ENCODE data around the gene KRT14. TPM values are rescaled to one million over a fixed set of nuclear protein-coding genes. Genes with fewer than 3 reads are reported as not detected.
"Not testable (repeated sequence)": the region's sequence is repeated elsewhere in the genome, so short reads cannot be mapped to it uniquely, and the experiment has no call there.

KRT14 gene
- total RNA-seq, 1 experiment from 2014 or later = not detected

DNA sequence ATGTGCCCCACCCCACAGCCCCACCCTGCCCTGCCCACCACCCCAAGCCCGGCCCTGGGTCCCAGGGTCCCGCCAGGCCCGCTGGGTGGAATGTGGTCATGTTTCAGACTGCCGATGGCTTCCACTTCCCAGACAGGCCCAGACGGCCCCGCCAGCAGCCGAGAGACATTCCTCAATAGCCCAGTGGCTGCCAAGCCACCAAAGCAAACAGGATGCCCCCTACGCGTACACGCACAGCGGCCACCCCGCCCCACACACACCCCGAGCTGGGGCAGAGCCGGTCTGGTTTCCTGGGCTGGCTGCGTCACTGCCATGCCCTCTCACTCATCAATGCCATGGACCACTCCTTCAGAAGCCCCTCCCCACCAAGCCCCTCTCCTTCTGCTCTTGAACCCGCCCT is 38.9 kb upstream of the KRT14 start:
- in situ Hi-C loops (cut with HindIII; ENCODE audit: low pct_unique_long_range_greater_than_20kb, low sequenced_read_pairs) = loop anchor here (25.0 kb wide), 1 partner anchor 88 kb away; the partner anchor contains the start of gene KRT19
- Histone ChIP-seq H3K27me3 (ENCODE audit: control insufficient read depth, insufficient read depth, low read length) (no peaks in the 10 kb centered on the region), H3K4me1 (ENCODE audit: control insufficient read depth, insufficient read depth, low read length) (peaks cover 10% of the 10 kb centered on the region), H3K27ac (ENCODE audit: low read length) (no peak overlapping the region), H3K9me3 (ENCODE audit: control insufficient read depth, insufficient read depth, low read depth, low read length) (no peaks in the 10 kb centered on the region), H3K4me3 (ENCODE audit: low read depth in 2 of 2, low read length in 2 of 2) (no peak overlapping the region), H3K36me3 (ENCODE audit: control insufficient read depth, insufficient read depth, low read length) (no peaks in the 10 kb centered on the region)
- no TSS peak for BruUV-seq (replicated peaks)
- TF ChIP-seq POLR2AphosphoS5 (IDR thresholded peaks at IDR 0.05; ENCODE audit: low read depth, low read length) (no peak), CTCF (IDR thresholded peaks at IDR 0.05) (no peak), SIN3A (IDR thresholded peaks at IDR 0.05; ENCODE audit: borderline replicate concordance, insufficient read depth, low read depth, low read length) (no peak), TCF7L2 (IDR thresholded peaks at IDR 0.05; ENCODE audit: low read depth, low read length) (no peak)
- TF ChIP-seq, protein P1, sequence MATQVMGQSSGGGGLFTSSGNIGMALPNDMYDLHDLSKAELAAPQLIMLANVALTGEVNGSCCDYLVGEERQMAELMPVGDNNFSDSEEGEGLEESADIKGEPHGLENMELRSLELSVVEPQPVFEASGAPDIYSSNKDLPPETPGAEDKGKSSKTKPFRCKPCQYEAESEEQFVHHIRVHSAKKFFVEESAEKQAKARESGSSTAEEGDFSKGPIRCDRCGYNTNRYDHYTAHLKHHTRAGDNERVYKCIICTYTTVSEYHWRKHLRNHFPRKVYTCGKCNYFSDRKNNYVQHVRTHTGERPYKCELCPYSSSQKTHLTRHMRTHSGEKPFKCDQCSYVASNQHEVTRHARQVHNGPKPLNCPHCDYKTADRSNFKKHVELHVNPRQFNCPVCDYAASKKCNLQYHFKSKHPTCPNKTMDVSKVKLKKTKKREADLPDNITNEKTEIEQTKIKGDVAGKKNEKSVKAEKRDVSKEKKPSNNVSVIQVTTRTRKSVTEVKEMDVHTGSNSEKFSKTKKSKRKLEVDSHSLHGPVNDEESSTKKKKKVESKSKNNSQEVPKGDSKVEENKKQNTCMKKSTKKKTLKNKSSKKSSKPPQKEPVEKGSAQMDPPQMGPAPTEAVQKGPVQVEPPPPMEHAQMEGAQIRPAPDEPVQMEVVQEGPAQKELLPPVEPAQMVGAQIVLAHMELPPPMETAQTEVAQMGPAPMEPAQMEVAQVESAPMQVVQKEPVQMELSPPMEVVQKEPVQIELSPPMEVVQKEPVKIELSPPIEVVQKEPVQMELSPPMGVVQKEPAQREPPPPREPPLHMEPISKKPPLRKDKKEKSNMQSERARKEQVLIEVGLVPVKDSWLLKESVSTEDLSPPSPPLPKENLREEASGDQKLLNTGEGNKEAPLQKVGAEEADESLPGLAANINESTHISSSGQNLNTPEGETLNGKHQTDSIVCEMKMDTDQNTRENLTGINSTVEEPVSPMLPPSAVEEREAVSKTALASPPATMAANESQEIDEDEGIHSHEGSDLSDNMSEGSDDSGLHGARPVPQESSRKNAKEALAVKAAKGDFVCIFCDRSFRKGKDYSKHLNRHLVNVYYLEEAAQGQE (IDR thresholded peaks at IDR 0.05; ENCODE audit: insufficient read depth in 1 of 2, low read depth in 2 of 2, low read length in 1 of 2) = no peak
- ChIA-PET CTCF (no interaction called here), POLR2A (no interaction called here)
- DNase-seq (ENCODE audit: low read depth, low spot score) (no peak), ATAC-seq (peak; percentile 44; the same call in 1 of the 2 replicates)
- intact Hi-C loops (cut with micrococcal nuclease; ENCODE audit: unreplicated experiment) = no loop called here

DNA sequence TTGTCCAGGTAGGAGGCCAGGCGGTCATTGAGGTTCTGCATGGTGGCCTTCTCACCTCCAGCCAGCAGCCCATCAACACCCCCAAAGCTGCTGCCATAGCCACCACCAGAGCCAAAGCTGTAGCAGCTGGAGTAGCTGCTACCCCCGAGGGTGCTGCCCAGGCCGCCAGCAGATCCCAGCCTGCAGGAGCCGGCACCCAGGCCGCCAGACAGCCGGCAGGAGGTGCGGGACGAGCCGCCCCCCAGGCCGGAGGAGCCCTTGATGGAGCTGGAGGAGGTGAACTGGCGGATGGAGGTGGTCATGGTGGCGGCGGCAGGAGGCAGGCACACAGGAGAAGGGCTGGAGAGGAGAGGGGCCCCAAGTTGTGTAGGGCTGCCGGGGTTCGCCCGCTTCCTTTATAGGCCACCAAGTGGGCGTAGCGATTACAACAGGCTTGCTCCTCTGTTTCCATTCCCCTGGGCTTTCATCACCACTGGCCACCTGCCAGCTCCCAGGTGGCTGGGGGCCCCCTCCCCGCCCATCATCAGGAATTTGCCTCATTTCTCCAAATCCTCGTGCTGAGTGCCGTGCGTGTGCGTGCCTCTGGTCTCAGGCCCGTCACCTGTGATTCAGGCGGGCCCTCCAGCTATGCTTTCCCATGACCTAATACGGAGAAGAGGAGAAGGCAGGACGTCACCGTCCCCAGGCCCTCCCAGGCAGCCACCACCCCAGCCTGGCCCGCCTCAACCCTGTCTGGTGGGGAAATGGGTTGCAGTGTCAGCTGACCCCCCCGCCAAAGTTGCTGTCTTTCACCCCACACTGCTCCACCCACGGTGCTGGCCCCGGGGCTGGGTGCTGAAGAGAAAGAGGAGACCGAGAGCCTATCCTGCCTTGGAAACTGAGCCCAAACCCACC is 37.8 kb upstream of the KRT14 start, which contains the start of gene KRT17:
Gene KRT17 (minus strand): TSS at position 368 of the 894 bp plus-strand sequence. CDS start 66 bp downstream, at position 302.
- Histone ChIP-seq H3K9me3 (ENCODE audit: control insufficient read depth, insufficient read depth, low read depth, low read length) (no peaks in the 10 kb centered on the region), H3K4me3 (ENCODE audit: low read depth in 2 of 2, low read length in 2 of 2) (no peak within 1 kb of the TSS), H3K36me3 (ENCODE audit: control insufficient read depth, insufficient read depth, low read length) (no peaks in the 10 kb centered on the region), H3K27ac (ENCODE audit: low read length) (no peak within 1 kb of the TSS), H3K27me3 (ENCODE audit: control insufficient read depth, insufficient read depth, low read length) (no peaks in the 10 kb centered on the region), H3K4me1 (ENCODE audit: control insufficient read depth, insufficient read depth, low read length) (peaks cover 10% of the 10 kb centered on the region)
- no TSS peak for BruUV-seq (replicated peaks)
- in situ Hi-C loops (cut with HindIII; ENCODE audit: low pct_unique_long_range_greater_than_20kb, low sequenced_read_pairs) (loop anchor here (25.0 kb wide), 1 partner anchor 87 kb away; the partner anchor contains the start of gene KRT19), intact Hi-C loops (cut with micrococcal nuclease; ENCODE audit: unreplicated experiment) (no loop called here)
- TF ChIP-seq CTCF (IDR thresholded peaks at IDR 0.05) (no peak), POLR2AphosphoS5 (IDR thresholded peaks at IDR 0.05; ENCODE audit: low read depth, low read length) (no peak), TCF7L2 (IDR thresholded peaks at IDR 0.05; ENCODE audit: low read depth, low read length) (no peak)
- TF ChIP-seq, protein P1 (IDR thresholded peaks at IDR 0.05; ENCODE audit: insufficient read depth in 1 of 2, low read depth in 2 of 2, low read length in 1 of 2) = no peak
- ChIA-PET POLR2A (no interaction called here), CTCF (no interaction called here)
- no peak; the same call in 1 of the 2 replicates for ATAC-seq
- DNase-seq (ENCODE audit: low read depth, low spot score) = no peak

GRCh38 chr17:41623184-41623861 is 36.6 kb upstream of the KRT14 start:
- H3K4me3 ChIP-seq (ENCODE audit: low read depth in 2 of 2, low read length in 2 of 2); H3K27ac ChIP-seq (ENCODE audit: low read length); H3K4me1 ChIP-seq (ENCODE audit: control insufficient read depth, insufficient read depth, low read length); ATAC-seq; H3K27me3 ChIP-seq (ENCODE audit: control insufficient read depth, insufficient read depth, low read length); H3K9me3 ChIP-seq (ENCODE audit: control insufficient read depth, insufficient read depth, low read depth, low read length); CTCF ChIA-PET; in situ Hi-C loops (cut with HindIII; ENCODE audit: low pct_unique_long_range_greater_than_20kb, low sequenced_read_pairs); BruUV-seq (replicated peaks); DNase-seq (ENCODE audit: low read depth, low spot score); H3K36me3 ChIP-seq (ENCODE audit: control insufficient read depth, insufficient read depth, low read length); intact Hi-C loops (cut with micrococcal nuclease; ENCODE audit: unreplicated experiment): not testable (repeated sequence)
- POLR2A ChIA-PET = interaction anchor here (1.1 kb wide), 1 partner anchor 65 kb away, joined by 3 read pairs; no protein-coding TSS in a partner anchor

All from Panc1 (cell line).